Suprapubic skin (tissue), 4 donors: Measurements from ENCODE around the gene ASL. TPM values are rescaled to one million over a fixed set of nuclear protein-coding genes. Genes with fewer than 3 reads are reported as not detected.

Source experiments
- DNase-seq, 2 donors: peaks; one replicate each; pipeline ENCODE4 v3.0.0-alpha.2; 2019; ENCODE audit warnings: low spot score in 2 of 2
- H3K27ac ChIP-seq: fragments of 200-600 bp; sonication (generic); one replicate; pipeline ENCODE4 v1.5.1; 2019
- H3K27me3 ChIP-seq: fragments of 200-600 bp; sonication (generic); one replicate; pipeline ENCODE4 v1.5.1; 2019
- H3K36me3 ChIP-seq: fragments of 200-600 bp; sonication (generic); one replicate; pipeline ENCODE4 v1.5.1; 2019
- H3K4me1 ChIP-seq: fragments of 200-600 bp; sonication (generic); one replicate; pipeline ENCODE4 v1.5.1; 2019
- H3K4me3 ChIP-seq: fragments of 200-600 bp; sonication (generic); one replicate; pipeline ENCODE4 v1.5.1; 2019; ENCODE audit warnings: mild to moderate bottlenecking
- H3K9me3 ChIP-seq: fragments of 200-600 bp; sonication (generic); one replicate; pipeline ENCODE4 v1.5.1; 2019
- CTCF ChIP-seq, 2 donors: fragments of 200-600 bp in 1 of 2; fragments of 450-650 bp in 1 of 2; sonication (generic) in 1 of 2; IDR thresholded peaks; one replicate each; pipeline ENCODE4 v1.5.1; 2016 to 2019; ENCODE audit warnings: antibody characterized with exemption in 2 of 2, mild to moderate bottlenecking in 1 of 2, moderate library complexity in 1 of 2
- EP300 ChIP-seq: sonication (generic); formaldehyde crosslinking; IDR thresholded peaks from one replicate; pipeline ENCODE4 v1.6.1; 2017; ENCODE audit warnings: antibody characterized with exemption
- POLR2A ChIP-seq, 2 donors: fragments of 450-650 bp; IDR thresholded peaks; one replicate each; pipeline ENCODE4 v1.6.1; 2017; ENCODE audit warnings: antibody characterized with exemption in 2 of 2, mild to moderate bottlenecking in 2 of 2, moderate library complexity in 2 of 2
- POLR2AphosphoS5 ChIP-seq, 3 donors: sonication (generic); formaldehyde crosslinking; IDR thresholded peaks; one replicate each; pipeline ENCODE4 v1.6.1; 2017; ENCODE audit warnings: antibody characterized with exemption in 3 of 3
- WGBS: methylation state at CpG from one replicate; pipeline ENCODE4 v1.1.5; 2018; 5-methylcytosine and 5-hydroxymethylcytosine counted together
- total RNA-seq, 4 donors: library from RNA; depleted of rRNA; stranded (reverse); fragments of >200 nt; gene quantifications; one replicate each; pipeline ENCODE4 v1.1.0, GENCODE V29; 2016

Gene ASL
- total RNA-seq, 4 donors from 2014 or later = 14.3 to 30.8 (median 22.4) TPM

GRCh38 chr7:66138994-66139752, 63.6 kb downstream of the ASL start:
- peaks cover 34% of the 10 kb centered on the region for H3K4me1 ChIP-seq
- 74% methylated on average over 8 of the region's 8 CpGs for WGBS
- no peak for DNase-seq
- no peaks in the 10 kb centered on the region for H3K9me3 ChIP-seq
- no peak overlapping the region for H3K27ac ChIP-seq
- no peaks in the 10 kb centered on the region for H3K27me3 ChIP-seq
- H3K36me3 ChIP-seq = peaks cover 39% of the 10 kb centered on the region
- TF ChIP-seq POLR2AphosphoS5 (IDR thresholded peaks at IDR 0.05) (no peak), CTCF (IDR thresholded peaks at IDR 0.05) (no peak), EP300 (no peak), POLR2A (IDR thresholded peaks at IDR 0.05) (no peak)
- no peak overlapping the region for H3K4me3 ChIP-seq

GRCh38 chr7:66140924-66141323, 65.3 kb downstream of the ASL start:
- H3K27ac ChIP-seq = peak overlapping the region; percentile 63
- H3K27me3 ChIP-seq = no peaks in the 10 kb centered on the region
- H3K4me1 ChIP-seq = peaks cover 41% of the 10 kb centered on the region
- H3K4me3 ChIP-seq = no peak overlapping the region
- 15% methylated on average over 4 of the region's 4 CpGs for WGBS
- H3K36me3 ChIP-seq = peaks cover 30% of the 10 kb centered on the region
- DNase-seq = peak; percentile 78 to 86
- no peaks in the 10 kb centered on the region for H3K9me3 ChIP-seq
- TF ChIP-seq CTCF (IDR thresholded peaks at IDR 0.05) (peak; percentile 42 to 44), POLR2A (IDR thresholded peaks at IDR 0.05) (no peak)

- Histone ChIP-seq H3K4me3 (no peak overlapping the region), H3K9me3 (no peaks in the 10 kb centered on the region), H3K36me3 (peaks cover 23% of the 10 kb centered on the region), H3K27ac (peak overlapping the region; percentile 63), H3K4me1 (peaks cover 44% of the 10 kb centered on the region), H3K27me3 (no peaks in the 10 kb centered on the region)
- WGBS = 89% methylated on average over 3 of the region's 3 CpGs
- TF ChIP-seq EP300 (no peak), POLR2A (IDR thresholded peaks at IDR 0.05) (no peak), POLR2AphosphoS5 (IDR thresholded peaks at IDR 0.05) (no peak), CTCF (IDR thresholded peaks at IDR 0.05) (no peak)
- no peak for DNase-seq
Observed at GRCh38 chr7:66142334-66142733, 66.7 kb downstream of the ASL start.

GRCh38 chr7:66142996-66143395, 67.4 kb downstream of the ASL start:
- TF ChIP-seq CTCF (IDR thresholded peaks at IDR 0.05) = no peak
- TF ChIP-seq POLR2A (IDR thresholded peaks at IDR 0.05) = no peak
- no peak for TF ChIP-seq POLR2AphosphoS5 (IDR thresholded peaks at IDR 0.05)
- no peak for TF ChIP-seq EP300
- Histone ChIP-seq H3K4me3 (no peak overlapping the region), H3K9me3 (no peaks in the 10 kb centered on the region), H3K27me3 (no peaks in the 10 kb centered on the region), H3K27ac (peak overlapping the region; percentile 29), H3K4me1 (peaks cover 44% of the 10 kb centered on the region), H3K36me3 (peaks cover 24% of the 10 kb centered on the region)
- no peak for DNase-seq
- WGBS = 56% methylated on average over 5 of the region's 5 CpGs

Other genes with a start within 250 kb of the ASL start
- 10 to 100 TPM; 21.5 to 27.6 (median 24.2) TPM for gene VKORC1L1, start 202.7 kb upstream of the ASL start, total RNA-seq
- 10 to 100 TPM; 10.7 to 27.1 (median 20.7) TPM for gene GUSB, start 93.6 kb upstream of the ASL start, total RNA-seq
- gene CRCP, start 39.0 kb downstream of the ASL start, total RNA-seq = 10 to 100 TPM; 33.8 to 67.2 (median 42.8) TPM
- 10 to 100 TPM in 2 of 4 donors, 1 to 10 TPM in 2; 5.2 to 20.0 (median 8.2) TPM for gene TPST1, start 129.5 kb downstream of the ASL start, total RNA-seq